GM23248 (cell line): ENCODE results near the gene SPRR2G. TPM values are rescaled to one million over a fixed set of nuclear protein-coding genes. Genes with fewer than 3 reads are reported as not detected.

Experiments used
- DNase-seq: peaks from one replicate; pipeline ENCODE4 v3.0.0-alpha.2; 2015
- H2AFZ ChIP-seq: fragments of 200-600 bp; sonication (generic); 2 replicates; pipeline ENCODE4 v1.6.1; 2016; ENCODE audit warnings: antibody characterized with exemption
- H3F3A ChIP-seq: fragments of 200-600 bp; sonication (generic); 2 replicates; pipeline ENCODE4 v1.6.1; 2016; ENCODE audit warnings: mild to moderate bottlenecking, antibody characterized with exemption, mixed run types; ENCODE audit not compliant: insufficient read depth
- H3K27ac ChIP-seq: fragments of 200-600 bp; sonication (generic); 2 replicates; pipeline ENCODE4 v1.5.1; 2016; ENCODE audit warnings: mild to moderate bottlenecking
- H3K27me3 ChIP-seq: fragments of 200-600 bp; sonication (generic); replicated peaks from 2 replicates; pipeline ENCODE4 v1.6.1; 2016; ENCODE audit warnings: mild to moderate bottlenecking; ENCODE audit not compliant: insufficient read depth
- H3K36me3 ChIP-seq: fragments of 200-600 bp; sonication (generic); 2 replicates; pipeline ENCODE4 v1.6.1; 2016; ENCODE audit warnings: low read depth, mild to moderate bottlenecking
- H3K4me1 ChIP-seq: fragments of 200-600 bp; sonication (generic); 2 replicates; pipeline ENCODE4 v1.6.1; 2016; ENCODE audit warnings: mild to moderate bottlenecking; ENCODE audit not compliant: insufficient read depth
- H3K4me2 ChIP-seq: fragments of 200-600 bp; sonication (generic); one replicate; pipeline ENCODE4 v1.6.1; 2016; ENCODE audit warnings: mild to moderate bottlenecking; ENCODE audit not compliant: unreplicated experiment
- H3K4me3 ChIP-seq: fragments of 200-600 bp; sonication (generic); 2 replicates; pipeline ENCODE4 v1.5.1; 2016; ENCODE audit warnings: mild to moderate bottlenecking
- H3K79me2 ChIP-seq: fragments of 200-600 bp; sonication (generic); 2 replicates; pipeline ENCODE4 v1.6.1; 2016; ENCODE audit warnings: mild to moderate bottlenecking; ENCODE audit not compliant: insufficient read depth
- H3K9ac ChIP-seq: fragments of 200-600 bp; sonication (generic); 2 replicates; pipeline ENCODE4 v1.6.1; 2016; ENCODE audit warnings: mild to moderate bottlenecking
- H3K9me2 ChIP-seq: fragments of 200-600 bp; sonication (generic); 2 replicates; pipeline ENCODE4 v1.6.1; 2016; ENCODE audit warnings: mixed run types, mild to moderate bottlenecking, moderate library complexity; ENCODE audit not compliant: insufficient read depth
- H3K9me3 ChIP-seq: fragments of 200-600 bp; sonication (generic); one replicate; pipeline ENCODE4 v1.6.1; 2017; ENCODE audit warnings: low read depth
- H4K20me1 ChIP-seq: fragments of 200-600 bp; sonication (generic); 2 replicates; pipeline ENCODE4 v1.6.0; 2016; ENCODE audit not compliant: insufficient read depth
- EZH2phosphoT487 ChIP-seq: fragments of 200-600 bp; sonication (generic); IDR thresholded peaks from 2 replicates; pipeline ENCODE4 v1.6.1; 2018; ENCODE audit warnings: antibody characterized with exemption, moderate library complexity, mild to moderate bottlenecking, low read depth; ENCODE audit not compliant: insufficient read depth
- WGBS, 2 experiments: methylation state at CpG; one replicate each; pipeline ENCODE4 v1.1.6; 2015 to 2017; ENCODE audit warnings: low lambda C conversion rate in 2 of 2, low coverage in 1 of 2; ENCODE audit errors: missing lambda C conversion rate in 2 of 2; 5-methylcytosine and 5-hydroxymethylcytosine counted together
- in situ Hi-C: fragments of 300-500 bp; cut with MboI; formaldehyde crosslinking; loops from 2 replicates; pipeline ENCODE4 v1.15.0; 2020
- polyA plus RNA-seq: library from polyadenylated mRNA; unstranded; fragments of >200 nt; fragmentation: Nextera tagmentation; extraction: Ambion mirVana; gene quantifications from 2 replicates; pipeline ENCODE4 v1.2.1, GENCODE V29; 2016
- small RNA-seq: library from RNA; depleted of rRNA; stranded (forward); fragments of <200 nt; gene quantifications from one replicate; pipeline ENCODE3, GENCODE V24; 2014; ENCODE audit warnings: low read depth, low replicate concordance
- total RNA-seq: library from RNA; depleted of rRNA; stranded (reverse); fragments of >200 nt; shearing (Covaris generic); gene quantifications from 2 replicates; pipeline ENCODE4 v1.2.3, GENCODE V29; 2014; rRNA removed

The SPRR2G gene
- total and polyA plus RNA-seq, 2 experiments from 2014 or later, result not detected

DNA sequence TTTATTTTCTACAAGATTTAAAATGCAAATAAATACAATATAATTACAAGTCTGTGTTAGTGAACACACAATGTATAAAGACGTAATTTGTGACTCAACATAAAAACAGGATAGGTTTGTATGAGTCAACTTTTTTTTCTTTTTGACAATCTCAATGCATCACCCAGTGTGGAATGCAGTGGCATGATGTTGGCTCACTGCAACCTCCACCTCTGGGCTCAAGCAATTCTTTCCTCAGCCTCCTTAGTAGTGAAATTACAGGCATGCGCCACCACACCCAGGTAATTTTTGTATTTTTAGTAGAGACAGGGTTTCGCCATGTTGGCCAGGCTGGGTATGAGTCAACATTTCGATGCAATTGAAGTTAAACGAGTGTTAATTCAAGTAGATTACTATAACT lies 50.4 kb downstream of the SPRR2G start:
- DNase-seq, result peak; percentile 73
- in situ Hi-C loops, result no loop called here
- H3K27me3 ChIP-seq, result no peaks in the 10 kb centered on the region; the same call in 1 of the 2 replicates

More for the DNA sequence above, 50.4 kb downstream of the SPRR2G start:
- 27 to 33% methylated on average over 5 of the region's 5 CpGs for WGBS, 2 experiments
- Histone ChIP-seq H3K79me2 (no peaks in the 10 kb centered on the region), H3F3A (no peaks in the 10 kb centered on the region), H3K4me2 (no peak overlapping the region), H4K20me1 (no peaks in the 10 kb centered on the region), H3K9me2 (no peaks in the 10 kb centered on the region), H3K4me3 (no peak overlapping the region), H3K9ac (no peak overlapping the region), H3K4me1 (0 out of 2 replicates have a peak, but pooled peaks cover 12% of the 10 kb centered on the region), H3K36me3 (no peaks in the 10 kb centered on the region), H3K27ac (no peak overlapping the region), H3K9me3 (no peaks in the 10 kb centered on the region), H2AFZ (no peak overlapping the region)
- no peak for TF ChIP-seq EZH2phosphoT487

Small RNAs within 50 kb of the gene (small RNA-seq; reads per million reads assigned to genes)
- gene SPRR2C, result not detected

Other genes starting within 250 kb of the SPRR2G start
- 0.76 and 1.1 TPM in 2 replicates for gene IVL, start 242.3 kb downstream of the SPRR2G start, total RNA-seq
- 0.68 and 1.2 TPM in 2 replicates for gene IVL, start 242.3 kb downstream of the SPRR2G start, polyA plus RNA-seq
- not detected in 2 replicates for gene SPRR5, start 203.7 kb downstream of the SPRR2G start, total RNA-seq
- gene SPRR5, start 203.7 kb downstream of the SPRR2G start, polyA plus RNA-seq, result not detected in 2 replicates
- gene SPRR4, start 180.2 kb downstream of the SPRR2G start, total RNA-seq, result not detected in 2 replicates
- gene SPRR4, start 180.2 kb downstream of the SPRR2G start, polyA plus RNA-seq, result not detected in 2 replicates
- gene SPRR1A, start 166.8 kb downstream of the SPRR2G start, total RNA-seq, result not detected in 2 replicates
- gene SPRR1A, start 166.8 kb downstream of the SPRR2G start, polyA plus RNA-seq, result not detected in 2 replicates
- not detected in 2 replicates for gene SPRR3, start 149.1 kb downstream of the SPRR2G start, total RNA-seq
- not detected in 2 replicates for gene SPRR3, start 149.1 kb downstream of the SPRR2G start, polyA plus RNA-seq
- not detected in 2 replicates for gene SPRR1B, start 119.7 kb downstream of the SPRR2G start, total RNA-seq
- not detected in 2 replicates for gene SPRR1B, start 119.7 kb downstream of the SPRR2G start, polyA plus RNA-seq
- gene SPRR2D, start 109.8 kb downstream of the SPRR2G start, total RNA-seq, result not detected in 2 replicates
- not detected in 2 replicates for gene SPRR2D, start 109.8 kb downstream of the SPRR2G start, polyA plus RNA-seq
- not detected in 2 replicates for gene SPRR2A, start 93.4 kb downstream of the SPRR2G start, total RNA-seq
- gene SPRR2A, start 93.4 kb downstream of the SPRR2G start, polyA plus RNA-seq, result not detected in 2 replicates
- not detected in 2 replicates for gene SPRR2B, start 79.3 kb downstream of the SPRR2G start, total RNA-seq
- not detected in 2 replicates for gene SPRR2B, start 79.3 kb downstream of the SPRR2G start, polyA plus RNA-seq
- gene SPRR2E, start 56.4 kb downstream of the SPRR2G start, total RNA-seq, result not detected in 2 replicates
- not detected in 2 replicates for gene SPRR2E, start 56.4 kb downstream of the SPRR2G start, polyA plus RNA-seq
- not detected in 2 replicates for gene SPRR2F, start 37.4 kb downstream of the SPRR2G start, total RNA-seq
- gene SPRR2F, start 37.4 kb downstream of the SPRR2G start, polyA plus RNA-seq, result not detected in 2 replicates
- not detected in 2 replicates for gene LELP1, start 52.5 kb upstream of the SPRR2G start, total RNA-seq
- not detected in 2 replicates for gene LELP1, start 52.5 kb upstream of the SPRR2G start, polyA plus RNA-seq
- gene PRR9, start 66.7 kb upstream of the SPRR2G start, total RNA-seq, result not detected in 2 replicates
- 0.30 and 0.47 TPM in 2 replicates for gene PRR9, start 66.7 kb upstream of the SPRR2G start, polyA plus RNA-seq
- gene LORICRIN, start 108.8 kb upstream of the SPRR2G start, total RNA-seq, result not detected in 2 replicates
- gene LORICRIN, start 108.8 kb upstream of the SPRR2G start, polyA plus RNA-seq, result not detected in 2 replicates
- not detected in 2 replicates for gene PGLYRP3, start 162.1 kb upstream of the SPRR2G start, total RNA-seq
- not detected in 2 replicates for gene PGLYRP3, start 162.1 kb upstream of the SPRR2G start, polyA plus RNA-seq
- gene PGLYRP4, start 198.0 kb upstream of the SPRR2G start, total RNA-seq, result not detected in 2 replicates
- not detected in 2 replicates for gene PGLYRP4, start 198.0 kb upstream of the SPRR2G start, polyA plus RNA-seq
- gene S100A9, start 207.0 kb upstream of the SPRR2G start, total RNA-seq, result not detected in 2 replicates
- not detected in 2 replicates for gene S100A9, start 207.0 kb upstream of the SPRR2G start, polyA plus RNA-seq
- gene S100A12, start 224.7 kb upstream of the SPRR2G start, total RNA-seq, result not detected in 2 replicates
- gene S100A12, start 224.7 kb upstream of the SPRR2G start, polyA plus RNA-seq, result not detected in 2 replicates
- not detected in 2 replicates for gene S100A8, start 240.2 kb upstream of the SPRR2G start, total RNA-seq
- gene S100A8, start 240.2 kb upstream of the SPRR2G start, polyA plus RNA-seq, result not detected in 2 replicates